Heart right ventricle (tissue), 16 donors: ENCODE measurements around the gene OTP. TPM values are rescaled to one million over a fixed set of nuclear protein-coding genes. Genes with fewer than 3 reads are reported as not detected.

Source experiments
- ATAC-seq, 8 donors: fragments of 200-7000 bp; cut with Tn5 transposase; one replicate each; pipeline ENCODE4 v1.9.1; 2020; ENCODE audit warnings: mild to moderate bottlenecking in 8 of 8, moderate library complexity in 8 of 8, moderate number of reproducible peaks in 1 of 8
- DNase-seq, 2 donors: peaks; one replicate each; pipeline ENCODE4 v3.0.0-alpha.2; 2020
- H3K27ac ChIP-seq, 10 donors: fragments of 200-600 bp; sonication (generic) in 2 of 10; one replicate each; pipeline versions ENCODE4 v1.5.0 to v1.8.0; 2020 to 2022; ENCODE audit warnings: mild to moderate bottlenecking in 3 of 10
- H3K27me3 ChIP-seq, 7 donors: fragments of 200-600 bp; one replicate each; pipeline ENCODE4 v1.8.0; 2021 to 2022; ENCODE audit warnings: mild to moderate bottlenecking in 2 of 7
- H3K36me3 ChIP-seq, 9 donors: fragments of 200-600 bp; sonication (generic) in 1 of 9; one replicate each; pipeline versions ENCODE4 v1.5.0 to v1.8.0; 2020 to 2022; ENCODE audit warnings: mild to moderate bottlenecking in 2 of 9
- H3K4me1 ChIP-seq, 9 donors: fragments of 200-600 bp; sonication (generic) in 1 of 9; one replicate each; pipeline versions ENCODE4 v1.5.0 to v1.8.0; 2020 to 2022; ENCODE audit warnings: mild to moderate bottlenecking in 4 of 9
- H3K4me3 ChIP-seq, 10 donors: fragments of 200-600 bp; sonication (generic) in 2 of 10; one replicate each; pipeline versions ENCODE4 v1.5.0 to v1.8.0; 2020 to 2022; ENCODE audit warnings: mild to moderate bottlenecking in 7 of 10, moderate library complexity in 2 of 10
- H3K9me3 ChIP-seq, 11 donors: fragments of 200-600 bp in 10 of 11; sonication (generic) in 2 of 11; one replicate each; pipeline versions ENCODE4 v1.5.0 to v1.8.0; 2013 to 2022; ENCODE audit warnings: mild to moderate bottlenecking in 2 of 11, control low read depth in 1 of 11, moderate library complexity in 1 of 11
- CTCF ChIP-seq, 9 donors: fragments of 200-600 bp; sonication (generic) in 2 of 9; IDR thresholded peaks; one replicate each; pipeline versions ENCODE4 v1.5.0 to v1.8.0; 2021 to 2022; ENCODE audit warnings: antibody characterized with exemption in 9 of 9, mild to moderate bottlenecking in 5 of 9, moderate library complexity in 1 of 9
- WGBS, 2 donors: extraction: QIAGEN DNeasy Blood & Tissue Kit; methylation state at CpG; one replicate each; pipeline ENCODE4 v1.1.7; 2013; ENCODE audit warnings: inconsistent platforms in 1 of 2; 5-methylcytosine and 5-hydroxymethylcytosine counted together
- intact Hi-C, 10 donors: fragments of 100-400 bp; cut with DNase I; formaldehyde crosslinking; loops; one replicate each; pipeline versions ENCODE4 v1.11.1 to v1.14.2; 2022
- polyA plus RNA-seq, 2 donors: library from polyadenylated mRNA; stranded (reverse); fragments of 200-250 nt; gene quantifications; one replicate each; pipeline ENCODE4 v1.2.3, GENCODE V29; 2013
- total RNA-seq, 10 donors: library from RNA; stranded (reverse); fragmentation: NEBNext Ultra II Directional in 3 of 10; extraction: Animal tissue kit (Norgen Biotek cat#: 25700) in 3 of 10; gene quantifications; one replicate each; pipeline versions ENCODE4 v1.2.1 to v1.2.4, GENCODE V29; 2021 to 2023
- donor health status: Arrhythmogenic right ventricular cardiomyopathy.
- donor health status: ischemic (EF 13 %, LVEDD 7.1; RV severe dilation, severe dysfunction).
- donor health status: healthy with polysubstance abuse.
- donor health status: DM: no; HTN: yes; CAD: no.
- donor health status: DM: no; HTN: no; CAD: no.
- donor health status: ischemic (EF 25% LVEDD 6.9; RV normal size, moderate dysfunction).
- donor health status: ischemic (EF 25% LVEDD 5.7; RV mildly dilated, moderate dysfunction).
- donor health status: healthy.
- donor health status: DM: yes; HTN: yes; CAD: no.
- donor health status: Ischemic cardiomyopathy.
- donor health status: ischemic (EF 35%, LVEDD 5.7; RV mildly dilated, moderate dysfunction).
- donor health status: nonischemic (EF 11% LVEDD 7.7; RV severe dilation, severe dysfunction).
- donor health status: DM: yes; HTN: yes; CAD: no.
- donor health status: PGD.
- donor health status: ischemic (EF 29% LVEDD 5.4; RV normal size, mild dysfunction).
- donor health status: nonischemic (EF 23%, LVEDD 6.1; RV moderate dilation, normal function).

OTP gene
- total and polyA plus RNA-seq, 12 donors = not detected

GRCh38 chr5:77638763-77639671 is 504 bp upstream of the OTP start:
- DNase-seq = no peak
- peaks cover 60 to 100% (median 100%) of the 10 kb centered on the region in 7 donors for H3K27me3 ChIP-seq
- H3K27ac ChIP-seq = no peak overlapping the region
- no peaks in the 10 kb centered on the region for H3K9me3 ChIP-seq
- TF ChIP-seq CTCF (IDR thresholded peaks at IDR 0.05) = no peak
- intact Hi-C loops = no loop called here
- H3K36me3 ChIP-seq = no peaks in the 10 kb centered on the region
- WGBS, 2 donors = 10 to 12% methylated on average over 56 to 61 of the region's 61 CpGs
- peak overlapping the region in 1 of 10 donors; percentile 3 for H3K4me3 ChIP-seq
- H3K4me1 ChIP-seq = peaks cover 2 to 43% (median 17%) of the 10 kb centered on the region in 9 donors
- peak in 3 of 8 donors; percentile 23 to 61 (median 37) for ATAC-seq

DNA sequence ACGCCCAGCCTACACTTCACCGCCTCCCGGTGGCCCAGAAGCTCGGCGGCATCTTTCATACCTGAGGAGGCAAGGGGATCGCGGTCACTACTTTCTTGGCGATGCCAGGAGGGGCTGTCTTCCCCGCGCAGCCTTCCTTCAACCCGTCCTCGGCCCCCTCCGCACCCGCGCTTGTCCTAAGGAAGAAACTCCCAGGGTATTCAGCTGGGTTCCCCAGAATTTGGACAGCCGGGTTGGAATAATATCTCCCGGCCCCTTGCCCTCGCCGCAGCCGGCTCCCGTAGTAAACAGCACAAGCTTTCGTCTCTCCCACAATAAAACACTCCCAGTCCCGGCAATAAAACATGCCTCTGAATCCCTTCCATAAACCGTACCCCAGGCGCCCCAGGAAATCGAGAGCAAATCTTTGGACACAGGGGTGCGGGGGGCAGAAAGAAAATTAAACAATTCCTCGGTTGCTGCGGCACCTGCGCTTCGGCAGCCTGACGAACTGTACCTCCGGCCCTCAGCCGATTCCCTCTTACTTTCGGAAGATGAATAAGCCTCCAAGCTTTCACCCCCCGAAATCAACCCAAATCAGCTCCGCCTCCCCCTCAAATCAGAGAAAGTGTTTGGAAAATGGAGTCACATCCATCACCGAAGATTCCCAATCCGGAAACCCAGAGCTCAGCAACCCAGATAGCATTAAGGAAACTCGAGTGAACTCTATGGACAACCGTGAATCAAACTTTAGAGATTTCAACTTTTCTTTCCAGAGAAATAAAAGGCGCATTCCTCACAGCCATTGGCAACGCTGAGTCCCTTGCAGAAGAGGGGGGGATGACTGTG is 1.1 kb downstream of the OTP start:
- H3K27ac ChIP-seq = no peak overlapping the region
- ATAC-seq (no peak), DNase-seq (no peak)
- no peaks in the 10 kb centered on the region for H3K36me3 ChIP-seq
- no peak overlapping the region for H3K4me3 ChIP-seq
- 4 to 6% methylated on average over 43 of the region's 43 CpGs for WGBS, 2 donors
- H3K4me1 ChIP-seq = peaks cover 2 to 38% (median 17%) of the 10 kb centered on the region in 9 donors
- H3K27me3 ChIP-seq = peaks cover 65 to 100% (median 100%) of the 10 kb centered on the region in 7 donors
- intact Hi-C loops = no loop called here
- no peak for TF ChIP-seq CTCF (IDR thresholded peaks at IDR 0.05)
- no peaks in the 10 kb centered on the region for H3K9me3 ChIP-seq

DNA sequence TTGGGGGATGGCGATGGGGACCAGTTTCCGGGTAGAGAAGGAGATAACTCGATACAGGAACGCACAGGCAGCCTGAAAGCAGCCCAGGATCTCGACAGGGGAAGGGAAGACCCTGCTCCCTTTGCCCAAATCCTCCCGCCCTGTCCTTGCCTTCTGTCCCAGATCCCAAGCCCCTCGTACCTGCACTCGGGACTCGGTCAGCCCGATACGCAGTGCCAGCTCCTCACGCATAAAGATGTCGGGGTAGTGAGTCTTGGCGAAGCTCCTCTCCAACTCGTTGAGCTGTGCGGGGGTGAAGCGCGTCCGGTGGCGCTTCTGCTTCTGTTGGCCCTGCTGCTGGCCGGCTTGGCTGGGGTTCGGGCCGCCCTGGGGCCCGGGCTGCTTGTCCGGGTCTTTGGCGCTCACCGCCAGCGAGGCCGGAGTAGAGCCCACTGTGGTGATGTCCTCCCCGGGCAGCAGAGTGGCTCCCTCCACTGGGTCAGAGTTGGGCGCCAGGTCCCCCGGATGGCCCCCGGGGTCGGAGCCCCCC is 1.8 kb downstream of the OTP start:
- Histone ChIP-seq H3K4me1 (peaks cover 2 to 40% (median 17%) of the 10 kb centered on the region in 9 donors), H3K27ac (no peak overlapping the region), H3K27me3 (peaks cover 63 to 100% (median 100%) of the 10 kb centered on the region in 7 donors), H3K4me3 (no peak overlapping the region), H3K9me3 (no peaks in the 10 kb centered on the region), H3K36me3 (no peaks in the 10 kb centered on the region)
- WGBS, 2 donors = 4% methylated on average over 33 to 34 of the region's 34 CpGs
- DNase-seq (no peak), ATAC-seq (no peak)
- intact Hi-C loops = no loop called here
- TF ChIP-seq CTCF (IDR thresholded peaks at IDR 0.05) = no peak
